ENCODE measurements around the gene ERGIC1.

The ERGIC1 gene

GRCh38 chr5:172952034-172952511 is 118.0 kb downstream of the ERGIC1 start:
- no peak for DNase-seq

- DNase-seq, result no peak
Observed at GRCh38 chr5:172953776-172954675, 120.0 kb downstream of the ERGIC1 start.

- DNase-seq, result no peak
Observed at GRCh38 chr5:172954751-172955159, 120.7 kb downstream of the ERGIC1 start.

- DNase-seq, result no peak
Observed at GRCh38 chr5:172956228-172956627, 122.2 kb downstream of the ERGIC1 start.

GRCh38 chr5:172956936-172957335 is 122.9 kb downstream of the ERGIC1 start:
- no peak for DNase-seq

- no peak for DNase-seq
Observed at GRCh38 chr5:172957458-172957857, 123.4 kb downstream of the ERGIC1 start.

- no peak for DNase-seq
Observed at GRCh38 chr5:172958331-172959046, 124.4 kb downstream of the ERGIC1 start.

GRCh38 chr5:172959824-172960799 is 126.1 kb downstream of the ERGIC1 start:
- no peak for DNase-seq

- DNase-seq, result no peak
Observed at GRCh38 chr5:172969921-172970320, 135.9 kb downstream of the ERGIC1 start.

- DNase-seq, result no peak
Observed at GRCh38 chr5:172971482-172971881, 137.4 kb downstream of the ERGIC1 start.

- no peak for DNase-seq
Observed at GRCh38 chr5:172972552-172972951, 138.5 kb downstream of the ERGIC1 start.

- DNase-seq, result no peak
Observed at GRCh38 chr5:172973127-172973916, 139.3 kb downstream of the ERGIC1 start.

- DNase-seq, result no peak
Observed at GRCh38 chr5:172973931-172974330, 139.9 kb downstream of the ERGIC1 start.

GRCh38 chr5:172975289-172975688 is 141.2 kb downstream of the ERGIC1 start:
- no peak for DNase-seq

- no peak for DNase-seq
Observed at GRCh38 chr5:172979778-172980177, 145.7 kb downstream of the ERGIC1 start.

- DNase-seq, result no peak
Observed at GRCh38 chr5:172981931-172982330, 147.9 kb downstream of the ERGIC1 start.

GRCh38 chr5:172983542-172984243 is 149.6 kb downstream of the ERGIC1 start, which contains the start of gene ATP6V0E1:
Gene ATP6V0E1, plus strand, starts transcription at chr5:172983771. Its CDS starts 90 bp downstream, at chr5:172983861.
- DNase-seq, result peak; percentile 77

GRCh38 chr5:172984244-172984953 is 150.3 kb downstream of the ERGIC1 start:
- peak; percentile 34 for DNase-seq

GRCh38 chr5:172985596-172985995 is 151.5 kb downstream of the ERGIC1 start:
- no peak for DNase-seq

GRCh38 chr5:172988276-172988675 is 154.2 kb downstream of the ERGIC1 start:
- DNase-seq, result no peak
